Kidney capillary endothelial cell (primary cell): ENCODE results near the gene ASAP2.
A peak's percentile ranks its signal among the peaks of the same experiment; 100 is the strongest.
"Not testable (repeated sequence)": the region's sequence is repeated elsewhere in the genome, so short reads cannot be mapped to it uniquely, and the experiment has no call there.

Source experiments
- DNase-seq: peaks from one replicate; pipeline ENCODE4 v3.0.0-alpha.2; 2018; ENCODE audit warnings: low spot score

Gene ASAP2

DNA sequence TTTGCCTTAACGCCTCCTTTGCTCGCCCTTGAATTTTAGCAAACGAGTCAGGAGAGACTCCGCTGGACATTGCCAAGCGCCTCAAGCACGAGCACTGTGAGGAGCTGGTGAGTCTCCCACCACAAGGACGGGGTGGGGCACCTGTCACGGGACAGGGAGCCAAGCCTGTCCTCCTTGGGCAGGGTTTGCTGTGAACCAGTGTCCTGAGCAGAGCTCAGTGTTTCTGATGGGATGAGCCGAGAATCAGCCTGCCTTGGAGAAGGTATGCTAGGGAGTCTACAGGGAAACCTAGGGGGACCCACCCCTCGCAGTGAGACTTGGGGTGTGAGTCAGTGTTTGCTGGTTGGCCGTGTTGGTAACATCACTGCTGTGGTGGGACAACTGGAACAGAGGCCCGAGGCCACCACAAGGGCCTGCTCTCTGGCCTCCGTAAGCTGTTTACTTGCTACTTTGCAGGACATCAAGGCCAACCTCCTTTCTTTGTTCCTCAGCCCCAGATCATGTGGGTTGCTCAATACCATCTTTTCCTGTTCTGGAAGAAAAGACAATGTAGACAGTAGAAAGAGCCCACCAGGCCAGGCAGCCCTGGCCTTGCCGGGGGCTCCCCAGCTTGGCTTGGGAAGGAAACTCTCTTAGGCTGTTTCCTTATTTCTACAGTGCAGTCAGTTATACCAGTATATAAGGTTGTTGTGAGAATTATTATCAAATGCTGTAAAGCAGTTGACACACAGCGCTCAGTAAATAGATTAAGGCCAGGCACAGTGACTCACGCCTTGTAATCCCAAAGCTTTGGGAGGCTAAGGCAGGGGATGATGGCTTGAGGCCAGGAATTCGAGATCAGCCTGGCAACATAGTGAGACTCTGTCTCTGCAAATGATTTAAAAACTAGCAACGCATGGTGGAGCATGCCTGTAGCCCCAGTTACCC is 174.4 kb downstream of the ASAP2 start:
- DNase-seq: no peak

- DNase-seq: no peak
These were observed 176.1 kb downstream of the ASAP2 start for GRCh38 chr2:9382604-9383235.

GRCh38 chr2:9384521-9384920 is 177.9 kb downstream of the ASAP2 start:
- DNase-seq: no peak

DNA sequence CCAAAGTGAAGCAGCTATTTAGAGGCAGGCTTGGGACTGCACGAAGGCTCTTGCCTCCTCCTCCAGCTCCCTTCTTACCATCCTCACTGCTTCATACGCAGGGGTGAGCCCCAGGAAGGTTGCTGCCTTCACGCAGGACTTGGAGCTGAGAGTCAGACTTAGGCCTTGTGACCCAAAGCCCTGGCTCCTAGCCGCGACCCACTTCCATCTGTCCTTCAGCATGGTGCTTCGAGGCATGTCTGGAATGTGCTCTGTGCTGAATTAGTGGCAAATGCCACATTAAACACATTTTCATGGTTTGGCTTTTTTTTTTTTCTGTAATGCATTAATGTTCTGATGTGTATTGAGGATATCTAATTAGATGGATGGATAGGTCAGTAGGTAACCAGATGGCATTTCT is 179.2 kb downstream of the ASAP2 start:
- DNase-seq: no peak

DNA sequence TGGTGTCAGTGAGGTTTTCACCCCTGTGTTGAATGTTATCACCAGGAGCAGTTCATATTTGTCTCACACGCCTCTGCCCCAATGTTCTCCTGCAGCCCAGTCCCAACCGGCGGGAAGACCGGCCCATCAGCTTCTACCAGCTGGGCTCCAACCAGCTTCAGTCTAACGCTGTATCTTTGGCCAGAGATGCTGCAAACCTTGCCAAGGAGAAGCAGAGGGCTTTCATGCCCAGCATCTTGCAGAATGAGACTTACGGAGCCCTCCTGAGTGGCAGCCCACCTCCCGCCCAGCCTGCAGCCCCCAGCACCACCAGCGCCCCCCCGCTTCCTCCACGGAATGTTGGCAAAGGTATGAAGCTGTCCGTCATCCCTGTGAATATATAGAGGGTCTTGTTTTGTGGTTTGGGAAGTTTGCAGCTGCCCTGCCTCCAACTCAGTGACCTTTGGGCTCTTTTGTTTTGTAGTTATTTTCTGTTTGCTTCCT is 181.6 kb downstream of the ASAP2 start:
- no peak for DNase-seq

DNA sequence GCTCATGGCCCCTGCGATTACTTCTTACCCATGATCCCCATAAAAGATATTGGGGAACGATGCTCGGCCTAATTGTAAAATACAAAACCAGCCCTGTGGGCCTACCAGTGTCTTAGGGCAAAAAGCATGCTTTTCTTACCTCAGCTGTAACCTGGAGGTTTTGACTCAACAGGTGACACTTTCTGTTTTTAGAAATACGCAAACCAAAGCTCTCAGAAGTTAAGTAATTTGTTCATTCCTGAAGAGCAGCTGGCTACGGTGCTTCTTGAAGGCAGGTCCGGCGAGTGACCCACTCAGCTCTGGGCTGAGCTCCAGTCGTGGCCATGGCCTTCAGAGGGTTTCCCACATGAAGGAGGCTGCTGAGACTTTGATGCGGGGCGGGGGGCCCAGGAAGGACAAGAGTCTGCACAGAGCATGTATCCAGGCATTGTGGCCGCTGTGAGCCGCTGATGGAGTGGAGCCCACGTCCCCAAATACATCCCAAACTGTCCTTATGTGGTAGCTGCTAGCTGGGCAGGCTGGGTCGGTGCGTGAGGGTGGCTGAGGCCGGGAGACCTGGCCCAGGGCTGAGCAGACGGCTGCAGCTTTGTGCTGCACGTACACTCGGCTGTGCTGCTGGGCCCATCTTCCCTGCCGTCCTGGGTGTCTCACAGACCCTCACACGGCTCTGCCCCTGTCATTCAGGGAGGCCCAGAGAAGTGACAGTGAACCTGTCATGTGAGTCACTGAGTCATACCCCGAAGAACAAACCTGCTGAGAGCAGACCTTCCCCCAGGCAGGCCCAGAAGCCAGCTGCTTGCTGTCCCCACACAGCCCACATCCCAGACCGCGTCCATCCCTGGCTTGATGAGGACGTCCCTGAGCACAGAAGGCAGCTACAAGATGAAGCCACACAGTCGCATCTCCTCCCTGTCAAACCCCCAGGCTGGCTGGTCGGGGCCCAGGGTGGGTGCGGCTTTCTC is 182.6 kb downstream of the ASAP2 start:
- no peak for DNase-seq

DNA sequence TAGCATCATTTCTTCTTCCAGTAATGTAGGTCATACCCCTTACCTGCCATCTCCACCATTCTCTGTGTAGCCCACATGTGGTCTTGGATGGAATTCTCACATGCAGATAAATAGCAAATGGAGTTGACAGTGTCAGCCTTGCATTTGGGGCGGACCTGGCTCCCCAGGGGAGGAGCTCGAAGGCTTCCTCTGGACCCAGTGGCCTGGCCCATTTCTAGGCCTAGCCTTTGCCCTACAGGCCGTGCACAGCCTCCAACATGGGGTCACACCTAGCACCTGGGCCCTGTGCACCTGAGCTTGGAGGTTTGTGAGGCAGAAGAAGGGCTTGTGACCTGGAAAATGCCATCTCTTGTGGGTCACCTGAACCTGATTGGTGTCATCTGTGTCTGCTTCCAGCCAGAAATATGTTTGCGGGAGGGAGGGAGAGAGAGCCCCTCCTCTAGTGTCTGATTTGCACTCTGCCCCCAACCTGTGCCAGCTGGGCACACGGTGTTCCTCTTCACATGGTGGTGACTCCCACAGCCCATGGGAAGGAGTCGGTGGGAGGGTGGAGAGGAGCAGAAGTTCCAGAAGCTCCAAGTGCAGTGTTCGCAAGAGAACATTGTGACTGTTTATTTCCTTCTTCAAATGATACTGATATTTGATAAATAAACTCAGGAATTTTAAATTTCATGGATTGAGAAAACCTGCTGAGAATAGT is 183.7 kb downstream of the ASAP2 start:
- DNase-seq: no peak

DNA sequence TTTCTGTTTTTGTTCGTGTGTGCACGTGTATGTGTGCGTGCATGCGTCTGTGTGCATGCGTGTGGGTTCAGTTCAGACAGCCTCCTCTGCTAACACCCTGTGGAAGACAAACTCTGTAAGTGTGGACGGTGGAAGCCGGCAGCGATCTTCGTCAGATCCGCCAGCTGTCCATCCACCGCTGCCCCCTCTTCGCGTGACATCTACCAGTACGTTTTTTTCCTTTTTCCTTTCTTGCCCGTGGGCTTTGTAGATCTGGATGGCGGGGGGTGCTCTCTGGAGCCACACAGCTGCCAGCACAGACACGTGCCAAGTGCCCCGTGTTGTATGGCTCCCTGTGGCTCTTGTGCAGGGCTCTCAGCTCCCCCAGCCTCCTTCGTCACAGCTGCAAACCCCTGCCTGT is 184.4 kb downstream of the ASAP2 start:
- DNase-seq: no peak

DNA sequence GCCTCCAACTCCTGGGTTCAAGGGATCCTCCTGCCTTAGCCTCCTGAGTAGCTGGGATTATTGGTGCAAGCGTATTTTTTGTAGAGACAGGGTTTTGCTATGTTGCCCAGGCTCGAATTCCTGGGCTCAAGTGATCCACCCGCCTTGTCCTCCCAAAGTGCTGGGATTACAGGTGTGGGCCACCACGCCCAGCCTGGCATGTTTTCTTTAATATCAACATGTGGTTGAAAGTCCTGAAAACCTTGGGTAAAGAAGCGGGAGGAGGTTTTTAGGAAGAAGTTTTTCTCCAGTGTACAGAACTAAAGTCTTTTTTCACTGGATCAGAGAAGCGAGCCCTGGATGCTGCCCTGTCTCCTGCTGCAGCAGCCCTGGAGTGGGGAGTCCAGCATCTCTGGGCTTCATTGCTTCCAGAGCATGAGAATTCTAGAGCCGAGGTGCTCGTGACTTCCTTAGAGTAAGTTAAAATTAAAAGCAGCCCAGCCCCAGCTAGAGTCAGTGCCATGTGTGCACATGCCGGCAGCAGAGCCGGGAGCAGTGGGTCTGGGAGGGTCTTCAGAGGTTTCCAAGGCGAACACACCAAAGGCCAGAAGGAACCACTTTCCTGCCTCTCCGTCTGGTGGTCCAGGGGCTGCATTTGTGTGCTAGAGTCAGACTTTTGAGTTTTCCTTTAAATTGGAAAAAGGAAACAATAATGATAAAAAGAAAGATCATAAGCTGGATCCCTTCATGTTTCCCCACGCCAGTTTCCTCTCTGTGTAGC is 185.5 kb downstream of the ASAP2 start:
- DNase-seq: no peak

DNA sequence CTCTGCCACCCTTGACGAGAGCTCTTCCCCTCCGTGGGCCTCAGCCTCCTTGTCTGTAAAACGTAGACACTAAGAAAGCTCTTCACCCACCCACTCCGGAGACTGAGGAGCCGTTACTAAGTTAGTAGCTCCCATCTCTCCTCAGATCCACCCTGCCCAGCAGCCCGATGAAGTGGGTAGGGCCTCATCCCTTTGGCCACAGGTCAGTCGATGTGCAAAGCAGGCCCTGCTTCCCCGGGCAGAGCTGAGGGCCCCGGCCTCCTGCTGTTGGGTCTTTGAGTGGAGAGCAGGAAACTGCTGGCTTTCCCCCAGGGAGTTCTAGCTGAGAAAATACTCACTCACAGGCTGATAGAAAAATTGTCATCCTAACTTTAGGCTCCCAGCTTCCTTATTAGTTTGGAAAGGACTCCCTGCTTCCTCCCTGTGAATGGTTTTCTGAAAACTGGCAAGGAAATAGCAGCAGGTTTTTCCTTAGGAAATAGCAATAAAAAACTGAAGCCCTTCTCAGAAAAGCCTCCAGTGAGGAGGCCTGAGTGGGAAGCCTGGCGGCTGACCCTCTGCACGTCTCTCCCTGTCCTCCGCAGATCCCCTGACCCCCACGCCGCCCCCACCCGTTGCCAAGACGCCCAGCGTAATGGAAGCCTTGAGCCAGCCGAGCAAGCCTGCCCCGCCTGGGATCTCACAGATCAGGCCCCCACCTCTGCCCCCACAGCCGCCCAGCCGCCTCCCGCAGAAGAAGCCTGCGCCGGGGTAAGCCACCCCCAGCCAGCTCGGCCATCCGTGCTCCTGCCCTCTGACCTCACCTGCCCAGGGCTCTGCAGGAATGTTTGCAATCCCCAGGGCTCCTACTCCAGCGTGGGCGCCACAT is 186.5 kb downstream of the ASAP2 start:
- DNase-seq: peak; percentile 38

DNA sequence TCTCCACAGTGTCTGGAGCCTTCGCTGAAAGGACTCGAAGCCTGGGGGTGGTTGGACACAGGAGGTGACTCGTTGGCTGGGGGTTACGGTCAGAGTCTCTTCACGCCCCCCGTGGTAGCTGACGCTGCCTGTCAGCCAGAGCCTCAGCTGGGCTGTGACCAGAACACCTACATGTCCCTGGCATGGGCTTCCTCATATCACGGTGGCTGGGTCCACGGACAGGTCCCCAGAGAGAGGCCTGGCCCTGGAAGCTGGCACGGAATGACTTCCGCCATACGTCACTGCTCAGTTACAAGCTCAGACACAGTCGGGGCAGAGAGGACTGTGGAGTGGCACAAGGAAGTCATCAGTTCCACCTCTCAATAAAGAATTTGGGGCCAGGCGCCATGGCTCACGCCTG is 188.2 kb downstream of the ASAP2 start:
- no peak for DNase-seq

DNA sequence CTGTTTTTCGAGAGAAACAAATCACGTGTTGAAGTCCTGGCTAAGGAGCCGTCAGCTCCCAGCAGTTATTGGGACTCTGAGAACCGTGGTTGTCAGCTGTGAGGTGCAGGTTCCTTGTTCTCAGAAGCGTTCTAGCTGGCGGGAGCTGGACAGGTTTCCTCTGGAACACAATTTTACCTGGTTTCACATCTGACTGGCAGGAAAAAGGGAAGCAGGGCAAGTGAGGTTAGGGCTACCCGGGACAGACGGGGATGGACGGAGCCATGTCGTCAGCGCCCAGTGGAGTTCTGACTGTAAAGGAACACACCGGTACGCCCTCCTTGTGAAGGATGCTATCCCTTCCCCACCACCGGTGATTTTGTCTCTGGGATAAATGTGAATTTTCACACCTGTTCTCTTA is 190.6 kb downstream of the ASAP2 start:
- DNase-seq: no peak

GRCh38 chr2:9398251-9398650 is 191.6 kb downstream of the ASAP2 start:
- not testable (repeated sequence) for DNase-seq

DNA sequence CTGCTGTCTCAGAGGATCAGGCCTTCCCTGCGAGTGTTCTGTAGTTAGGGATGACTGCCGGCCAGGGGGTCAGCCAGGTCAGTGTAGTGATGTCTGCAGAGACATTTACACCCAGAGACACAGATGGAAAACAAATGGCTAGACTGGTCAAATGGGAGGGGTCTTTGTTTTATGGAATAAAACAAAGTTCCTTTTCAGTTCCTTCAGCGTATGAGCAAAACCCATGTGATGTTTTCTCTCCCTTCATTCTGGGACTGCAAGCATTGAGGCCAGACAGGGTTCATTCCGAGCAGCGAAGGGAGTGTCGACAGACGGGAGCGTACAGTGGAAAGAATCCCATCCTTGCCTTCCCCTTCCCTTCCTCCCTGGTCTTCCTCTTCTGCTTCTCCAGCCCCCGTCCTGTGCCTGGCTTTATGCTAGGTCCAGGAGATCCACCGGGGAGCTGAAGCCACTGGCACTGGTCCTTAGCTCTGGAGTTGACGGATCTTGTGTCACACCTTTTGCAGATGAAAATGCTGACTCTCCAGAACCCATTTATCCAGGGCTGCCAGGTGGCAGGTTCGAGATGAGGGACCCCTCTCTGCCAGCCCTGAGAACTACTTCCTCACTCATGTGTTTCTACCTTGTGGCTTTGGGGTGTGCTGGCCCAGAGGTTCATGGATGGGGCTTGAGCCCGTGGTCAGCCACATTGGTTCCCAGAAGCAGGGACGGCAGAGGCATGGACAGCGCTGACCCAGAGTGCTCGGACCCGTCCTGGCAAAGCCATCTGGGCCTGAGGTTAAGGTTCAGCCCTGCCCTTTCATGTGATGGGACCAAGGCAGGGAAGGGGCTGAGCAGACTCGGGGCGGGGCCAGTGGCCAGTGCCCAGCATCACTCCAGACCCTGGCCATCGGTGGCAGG is 192.5 kb downstream of the ASAP2 start:
- no peak for DNase-seq

DNA sequence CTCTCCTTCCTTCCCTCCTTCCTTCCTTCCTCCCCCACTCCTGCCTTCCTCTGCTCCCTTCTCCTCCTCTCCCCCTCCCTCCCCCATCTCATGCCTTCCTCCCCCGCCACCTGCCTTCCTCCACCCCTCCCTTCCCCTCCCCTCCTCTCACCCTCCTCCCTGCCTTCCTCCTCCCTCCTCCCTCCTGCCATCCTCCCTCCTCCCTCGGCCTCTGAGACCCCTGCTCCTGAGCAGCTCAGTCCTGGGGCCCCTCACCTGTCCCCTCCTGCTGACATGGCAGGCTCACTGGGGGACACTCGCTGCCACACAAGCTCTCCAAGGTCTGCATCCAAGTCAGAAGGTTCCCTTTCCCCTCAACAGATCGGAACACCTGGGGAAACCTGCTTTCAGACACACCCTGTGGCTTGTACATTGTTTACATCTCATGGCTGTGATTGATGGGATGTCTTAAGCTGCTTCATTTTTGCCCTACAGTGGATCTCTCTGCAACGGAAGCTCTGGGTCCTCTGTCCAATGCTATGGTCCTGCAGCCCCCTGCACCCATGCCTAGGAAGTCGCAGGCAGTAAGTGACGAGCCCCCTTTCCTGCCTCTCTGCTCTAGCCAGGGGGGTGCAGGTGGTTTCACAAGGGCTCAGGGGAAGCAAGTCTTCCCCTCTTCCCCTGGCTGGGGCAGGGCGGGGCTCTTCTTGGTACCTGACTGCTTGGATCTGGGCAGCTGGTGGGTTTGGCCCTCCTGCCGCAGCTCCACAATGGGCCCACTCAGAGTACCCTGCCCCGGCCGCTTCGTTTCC is 193.9 kb downstream of the ASAP2 start:
- DNase-seq: no peak

- no peak for DNase-seq
These were observed 194.5 kb downstream of the ASAP2 start for GRCh38 chr2:9401059-9401547.

DNA sequence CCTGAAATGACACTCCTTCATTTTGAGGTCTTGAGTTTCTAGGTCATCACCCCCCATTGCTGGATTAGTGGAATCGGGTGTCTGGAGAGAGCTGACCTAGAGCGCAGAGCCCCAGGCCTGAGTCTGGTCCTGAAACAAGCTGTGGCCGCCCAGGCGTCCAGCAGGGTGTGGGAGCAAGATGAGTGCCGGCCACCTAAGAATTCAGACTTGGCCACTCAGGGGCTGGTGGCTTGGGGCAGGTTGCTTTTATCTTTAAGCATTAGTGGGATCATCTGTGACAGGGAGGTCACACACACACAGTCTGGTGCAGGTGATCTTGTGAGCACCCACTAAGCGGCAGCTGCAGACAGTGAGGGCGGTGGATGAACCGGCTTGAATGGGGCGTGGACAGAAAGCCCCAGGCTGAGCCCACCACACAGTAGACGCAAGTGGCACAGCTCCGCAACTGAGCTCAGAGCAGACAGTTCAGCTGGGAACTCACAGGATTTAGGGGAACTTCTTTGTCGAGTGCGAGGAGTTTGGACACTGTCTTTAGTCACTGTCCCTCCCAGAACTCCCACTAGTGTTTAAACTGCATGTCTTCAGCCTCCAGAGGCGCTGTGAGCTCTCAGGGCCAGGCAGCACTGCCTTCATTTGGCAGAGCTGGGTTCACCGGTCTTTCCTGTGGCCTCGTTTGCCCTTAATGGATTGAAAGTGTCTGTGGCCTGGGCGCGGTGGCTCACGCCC is 195.2 kb downstream of the ASAP2 start:
- no peak for DNase-seq
